ENCODE measurements around the gene HMGN4. TPM values are rescaled to one million over a fixed set of nuclear protein-coding genes. Genes with fewer than 3 reads are reported as not detected.
"Not testable (repeated sequence)": the region's sequence is repeated elsewhere in the genome, so short reads cannot be mapped to it uniquely, and the experiment has no call there.

Gene HMGN4
- total RNA-seq, 1 donor: 62.2 TPM

- H3K9me3 ChIP-seq (ENCODE audit: low read depth, low read length): no peaks in the 10 kb centered on the region
- H3K27me3 ChIP-seq (ENCODE audit: insufficient read depth, low read length): peaks cover 36% of the 10 kb centered on the region
- H3K36me3 ChIP-seq (ENCODE audit: insufficient read depth, low read length): no peaks in the 10 kb centered on the region
- H3K4me3 ChIP-seq (ENCODE audit: insufficient read depth, low read length): peak overlapping the region; percentile 59
- H4K20me1 ChIP-seq (ENCODE audit: insufficient read depth, low read length): no peaks in the 10 kb centered on the region
- peak overlapping the region; percentile 80 for H3K4me2 ChIP-seq (ENCODE audit: insufficient read depth, low read length)
- no peaks in the 10 kb centered on the region for H3K79me2 ChIP-seq (ENCODE audit: insufficient read depth, low read length)
- H3K27ac ChIP-seq (ENCODE audit: low read depth, low read length): no peak overlapping the region
- TF ChIP-seq CTCF (IDR thresholded peaks at IDR 0.05; ENCODE audit: extremely low read depth, low read depth, low read length): no peak
- peak overlapping the region; percentile 69 for H2AFZ ChIP-seq (ENCODE audit: low read length)
- no peak for DNase-seq (ENCODE audit: insufficient read length, low spot score, missing footprints)
- no peaks in the 10 kb centered on the region for H3K4me1 ChIP-seq (ENCODE audit: insufficient read depth, low read length)
Measured at GRCh38 chr6:26501482-26501986, 36.6 kb upstream of the HMGN4 start.

- H4K20me1 ChIP-seq (ENCODE audit: insufficient read depth, low read length): no peaks in the 10 kb centered on the region
- no peak for DNase-seq (ENCODE audit: insufficient read length, low spot score, missing footprints)
- H3K27ac ChIP-seq (ENCODE audit: low read depth, low read length): no peak overlapping the region
- no peak overlapping the region for H3K4me3 ChIP-seq (ENCODE audit: insufficient read depth, low read length)
- H3K36me3 ChIP-seq (ENCODE audit: insufficient read depth, low read length): no peaks in the 10 kb centered on the region
- H3K4me1 ChIP-seq (ENCODE audit: insufficient read depth, low read length): no peaks in the 10 kb centered on the region
- no peak for TF ChIP-seq CTCF (IDR thresholded peaks at IDR 0.05; ENCODE audit: extremely low read depth, low read depth, low read length)
- H3K79me2 ChIP-seq (ENCODE audit: insufficient read depth, low read length): no peaks in the 10 kb centered on the region
- H3K9me3 ChIP-seq (ENCODE audit: low read depth, low read length): no peaks in the 10 kb centered on the region
- H3K4me2 ChIP-seq (ENCODE audit: insufficient read depth, low read length): peak overlapping the region; percentile 80
- no peak overlapping the region for H2AFZ ChIP-seq (ENCODE audit: low read length)
- peaks cover 34% of the 10 kb centered on the region for H3K27me3 ChIP-seq (ENCODE audit: insufficient read depth, low read length)
Measured at GRCh38 chr6:26502165-26502564, 36.0 kb upstream of the HMGN4 start.

GRCh38 chr6:26502626-26503025, 35.5 kb upstream of the HMGN4 start:
- H3K4me1 ChIP-seq (ENCODE audit: insufficient read depth, low read length): no peaks in the 10 kb centered on the region
- H3K79me2 ChIP-seq (ENCODE audit: insufficient read depth, low read length): no peaks in the 10 kb centered on the region
- H2AFZ ChIP-seq (ENCODE audit: low read length): no peak overlapping the region
- TF ChIP-seq CTCF (IDR thresholded peaks at IDR 0.05; ENCODE audit: extremely low read depth, low read depth, low read length): no peak
- no peak overlapping the region for H3K4me3 ChIP-seq (ENCODE audit: insufficient read depth, low read length)
- H4K20me1 ChIP-seq (ENCODE audit: insufficient read depth, low read length): no peaks in the 10 kb centered on the region
- no peaks in the 10 kb centered on the region for H3K9me3 ChIP-seq (ENCODE audit: low read depth, low read length)
- no peak overlapping the region for H3K4me2 ChIP-seq (ENCODE audit: insufficient read depth, low read length)
- H3K36me3 ChIP-seq (ENCODE audit: insufficient read depth, low read length): no peaks in the 10 kb centered on the region
- H3K27ac ChIP-seq (ENCODE audit: low read depth, low read length): no peak overlapping the region
- H3K27me3 ChIP-seq (ENCODE audit: insufficient read depth, low read length): peaks cover 34% of the 10 kb centered on the region
- no peak for DNase-seq (ENCODE audit: insufficient read length, low spot score, missing footprints)

GRCh38 chr6:26507658-26508057, 30.5 kb upstream of the HMGN4 start:
- Histone ChIP-seq H3K4me3 (ENCODE audit: insufficient read depth, low read length) (no peak overlapping the region), H3K36me3 (ENCODE audit: insufficient read depth, low read length) (no peaks in the 10 kb centered on the region), H3K27me3 (ENCODE audit: insufficient read depth, low read length) (peaks cover 16% of the 10 kb centered on the region), H3K4me2 (ENCODE audit: insufficient read depth, low read length) (no peak overlapping the region), H3K4me1 (ENCODE audit: insufficient read depth, low read length) (no peaks in the 10 kb centered on the region), H3K79me2 (ENCODE audit: insufficient read depth, low read length) (no peaks in the 10 kb centered on the region), H3K9me3 (ENCODE audit: low read depth, low read length) (no peaks in the 10 kb centered on the region), H2AFZ (ENCODE audit: low read length) (no peak overlapping the region), H3K27ac (ENCODE audit: low read depth, low read length) (no peak overlapping the region), H4K20me1 (ENCODE audit: insufficient read depth, low read length) (no peaks in the 10 kb centered on the region)
- no peak for TF ChIP-seq CTCF (IDR thresholded peaks at IDR 0.05; ENCODE audit: extremely low read depth, low read depth, low read length)
- DNase-seq (ENCODE audit: insufficient read length, low spot score, missing footprints): no peak

GRCh38 chr6:26511033-26511432, 27.1 kb upstream of the HMGN4 start:
- not testable (repeated sequence) for H4K20me1 ChIP-seq (ENCODE audit: insufficient read depth, low read length); H3K79me2 ChIP-seq (ENCODE audit: insufficient read depth, low read length); H3K4me2 ChIP-seq (ENCODE audit: insufficient read depth, low read length); H3K9me3 ChIP-seq (ENCODE audit: low read depth, low read length); H3K27me3 ChIP-seq (ENCODE audit: insufficient read depth, low read length); H3K4me1 ChIP-seq (ENCODE audit: insufficient read depth, low read length); DNase-seq (ENCODE audit: insufficient read length, low spot score, missing footprints); H3K27ac ChIP-seq (ENCODE audit: low read depth, low read length); H3K4me3 ChIP-seq (ENCODE audit: insufficient read depth, low read length); H2AFZ ChIP-seq (ENCODE audit: low read length); H3K36me3 ChIP-seq (ENCODE audit: insufficient read depth, low read length)

All from osteoblast (primary cell).